Stimulated activated CD8-positive, alpha-beta memory T cell treated with anti-CD3 and anti-CD28 coated beads, Interleukin-4, amount 100 ng/mL, for 24 hours (primary cell): ENCODE data around the gene MED22.
"Not testable (repeated sequence)": the region's sequence is repeated elsewhere in the genome, so short reads cannot be mapped to it uniquely, and the experiment has no call there.

Experiments used
- DNase-seq: peaks from one replicate; pipeline ENCODE4 v3.0.0-alpha.2; 2020; ENCODE audit warnings: low read depth

The MED22 gene

DNA sequence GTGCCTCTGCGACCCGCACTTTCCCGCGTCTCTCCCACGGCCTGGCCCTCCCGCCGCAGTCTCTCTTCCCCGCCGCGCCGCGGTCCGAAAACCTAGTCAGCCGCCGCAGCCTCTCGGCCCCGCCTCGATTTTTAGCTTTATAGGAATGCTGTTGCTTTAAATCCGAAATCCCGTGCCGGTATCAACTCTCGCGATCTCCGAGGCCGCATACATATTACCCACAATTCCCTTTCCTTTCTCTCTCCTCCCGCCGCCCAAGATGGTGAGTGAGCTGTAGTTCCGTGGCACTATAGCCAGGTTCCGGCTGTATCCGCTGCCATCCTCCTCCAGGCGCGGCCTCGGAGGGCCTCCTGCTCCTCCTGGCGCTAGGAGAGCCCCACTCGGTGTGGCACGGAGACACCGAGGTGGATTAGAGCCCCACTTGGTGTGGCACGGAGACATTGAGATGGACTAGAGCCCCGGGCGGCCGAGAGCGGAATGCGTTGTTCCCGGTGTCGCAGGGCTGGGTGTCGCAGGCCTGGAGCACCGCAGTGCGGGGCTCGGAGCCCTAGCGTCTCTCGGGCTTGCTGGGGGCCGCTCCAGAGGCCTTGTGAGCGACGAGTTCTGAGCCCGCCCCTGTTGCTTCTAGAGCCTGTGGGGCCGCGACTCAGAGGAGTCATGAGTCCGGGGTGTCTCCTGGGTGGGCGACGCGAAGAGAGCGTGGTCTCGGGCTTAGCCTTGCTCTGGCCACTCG is at the start of gene MED22, which contains the start of gene RPL7A:
Gene MED22, minus strand, starts transcription at position 147 of the 733 bp plus-strand sequence. CDS start 1,469 bp downstream, outside the sequence.
Gene RPL7A, plus strand, starts transcription at position 234 of the 733 bp plus-strand sequence. Its CDS starts 26 bp downstream, at position 260.
- peak; percentile 84 for DNase-seq

GRCh38 chr9:133397370-133397769 is 49.4 kb upstream of the MED22 start:
- no peak for DNase-seq

- DNase-seq: no peak
These were observed 49.0 kb upstream of the MED22 start for GRCh38 chr9:133396952-133397351.

GRCh38 chr9:133394687-133395271 is 46.8 kb upstream of the MED22 start:
- DNase-seq: no peak

GRCh38 chr9:133393399-133393798 is 45.5 kb upstream of the MED22 start:
- no peak for DNase-seq

GRCh38 chr9:133392308-133392707 is 44.4 kb upstream of the MED22 start:
- not testable (repeated sequence) for DNase-seq

DNA sequence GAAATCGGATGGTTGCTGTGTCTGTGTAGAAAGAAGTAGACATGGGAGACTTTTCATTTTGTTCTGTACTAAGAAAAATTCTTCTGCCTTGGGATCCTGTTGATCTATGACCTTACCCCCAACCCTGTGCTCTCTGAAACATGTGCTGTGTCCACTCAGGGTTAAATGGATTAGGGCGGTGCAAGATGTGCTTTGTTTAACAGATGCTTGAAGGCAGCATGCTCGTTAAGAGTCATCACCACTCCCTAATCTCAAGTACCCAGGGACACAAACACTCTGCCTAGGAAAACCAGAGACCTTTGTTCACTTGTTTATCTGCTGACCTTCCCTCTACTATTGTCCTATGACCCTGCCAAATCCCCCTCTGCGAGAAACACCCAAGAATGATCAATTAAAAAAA is 43.5 kb upstream of the MED22 start:
- not testable (repeated sequence) for DNase-seq

DNA sequence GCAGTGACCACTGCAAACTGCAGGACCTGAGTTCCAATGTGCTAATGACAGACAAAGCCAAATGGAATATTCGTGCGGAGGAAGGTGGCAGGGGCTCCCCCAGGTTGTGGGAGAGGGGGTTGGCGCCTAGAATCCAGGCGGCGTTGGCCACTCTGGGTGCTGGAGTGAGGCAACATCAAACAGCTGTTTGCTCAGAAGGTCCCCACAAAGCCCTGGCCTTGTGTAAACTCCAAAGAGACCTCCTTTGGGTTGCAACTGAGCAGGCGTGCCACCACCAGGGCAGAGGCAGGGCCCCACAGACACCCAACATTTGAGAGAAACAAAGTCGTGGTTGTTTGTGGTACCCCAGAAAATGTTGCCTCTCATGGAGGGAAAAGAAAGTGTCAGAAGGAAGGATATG is 42.8 kb upstream of the MED22 start:
- DNase-seq: no peak

DNA sequence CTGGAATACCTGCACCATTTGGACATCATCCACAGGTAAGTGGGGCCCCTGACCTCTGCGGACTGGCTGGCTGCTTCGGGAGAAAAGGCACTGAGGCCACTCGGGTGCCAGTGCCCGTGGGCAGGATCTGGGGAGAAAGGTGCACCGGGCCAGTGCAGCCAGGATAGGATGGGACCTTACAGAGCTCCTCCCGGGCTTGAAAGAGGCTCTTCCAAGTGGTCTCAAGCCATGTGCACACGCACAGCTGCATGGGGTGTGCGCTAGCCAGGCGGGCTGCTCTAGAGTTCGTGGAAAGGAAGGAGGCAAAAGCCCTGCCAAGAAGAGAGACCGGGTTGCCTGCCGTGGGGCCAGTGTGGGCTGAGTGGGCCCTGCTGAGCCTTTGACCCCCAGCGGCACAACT is 41.6 kb upstream of the MED22 start:
- DNase-seq: no peak

DNA sequence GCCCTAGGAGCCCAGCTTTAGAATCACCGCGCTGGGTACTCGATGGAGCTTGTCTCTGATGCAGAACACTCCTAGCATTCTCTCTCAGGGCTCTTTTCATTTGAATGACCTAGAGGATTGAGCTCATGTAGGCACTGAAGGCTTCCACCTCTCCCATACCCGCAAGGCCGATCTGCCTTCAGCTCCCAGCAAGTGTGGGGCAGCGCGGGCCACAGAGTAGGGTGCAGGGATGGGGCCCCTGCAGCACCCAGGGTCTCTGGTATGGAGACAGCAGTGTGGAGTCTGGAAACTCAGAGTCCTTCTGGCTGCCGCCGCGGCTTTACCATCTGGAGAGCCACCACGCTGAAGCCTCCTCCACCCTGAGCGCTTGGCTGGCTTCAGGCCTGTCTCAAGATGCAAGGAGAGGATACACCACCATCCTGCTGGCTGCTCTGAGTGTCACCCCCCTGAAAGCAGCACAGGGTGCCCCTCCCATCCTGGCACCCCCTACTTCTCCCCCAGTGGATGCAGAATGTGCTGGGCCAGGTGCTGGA is 41.2 kb upstream of the MED22 start:
- DNase-seq: no peak

DNA sequence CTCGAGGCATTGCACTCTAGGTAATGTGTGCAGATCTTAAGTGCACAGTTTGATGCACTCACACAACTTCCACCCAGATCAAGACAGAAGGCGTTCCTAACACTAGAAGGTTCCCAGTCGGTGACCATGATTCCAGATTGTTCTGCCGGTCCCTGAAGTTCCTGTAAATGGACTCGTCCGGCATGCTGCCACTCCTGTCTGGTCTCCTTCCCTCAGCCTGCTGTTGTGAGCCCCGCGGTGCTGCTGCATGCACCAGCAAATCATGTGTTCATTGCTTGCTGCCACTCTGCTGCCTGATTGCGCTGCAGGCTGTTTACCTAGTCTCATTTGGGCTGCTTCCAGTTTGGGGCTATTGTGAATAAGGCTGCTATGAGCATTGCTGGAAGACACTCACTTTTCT is 39.7 kb upstream of the MED22 start:
- DNase-seq: no peak

- DNase-seq: no peak
These were observed 38.4 kb upstream of the MED22 start for GRCh38 chr9:133386338-133386737.

GRCh38 chr9:133385452-133385851 is 37.5 kb upstream of the MED22 start:
- no peak for DNase-seq

GRCh38 chr9:133384736-133385321 is 36.9 kb upstream of the MED22 start:
- DNase-seq: no peak

DNA sequence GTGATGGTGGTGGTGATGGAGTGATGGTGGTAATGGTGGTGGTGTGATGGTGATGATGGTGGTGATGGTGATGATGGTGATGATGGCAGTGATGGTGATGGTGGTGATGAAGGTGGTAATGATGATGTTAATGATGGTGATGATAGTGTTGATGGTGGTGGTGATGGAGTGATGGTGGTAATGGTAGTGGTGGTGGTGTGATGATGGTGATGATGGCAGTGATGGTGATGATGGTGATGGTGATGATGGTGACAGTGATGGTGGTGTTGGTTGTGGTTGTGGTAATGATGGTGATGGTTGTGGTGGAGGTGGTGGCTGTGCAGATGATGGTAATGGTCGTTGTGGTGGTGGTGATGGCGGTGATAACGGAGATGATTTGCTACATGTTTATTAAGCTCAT is 35.5 kb upstream of the MED22 start:
- DNase-seq: no peak

DNA sequence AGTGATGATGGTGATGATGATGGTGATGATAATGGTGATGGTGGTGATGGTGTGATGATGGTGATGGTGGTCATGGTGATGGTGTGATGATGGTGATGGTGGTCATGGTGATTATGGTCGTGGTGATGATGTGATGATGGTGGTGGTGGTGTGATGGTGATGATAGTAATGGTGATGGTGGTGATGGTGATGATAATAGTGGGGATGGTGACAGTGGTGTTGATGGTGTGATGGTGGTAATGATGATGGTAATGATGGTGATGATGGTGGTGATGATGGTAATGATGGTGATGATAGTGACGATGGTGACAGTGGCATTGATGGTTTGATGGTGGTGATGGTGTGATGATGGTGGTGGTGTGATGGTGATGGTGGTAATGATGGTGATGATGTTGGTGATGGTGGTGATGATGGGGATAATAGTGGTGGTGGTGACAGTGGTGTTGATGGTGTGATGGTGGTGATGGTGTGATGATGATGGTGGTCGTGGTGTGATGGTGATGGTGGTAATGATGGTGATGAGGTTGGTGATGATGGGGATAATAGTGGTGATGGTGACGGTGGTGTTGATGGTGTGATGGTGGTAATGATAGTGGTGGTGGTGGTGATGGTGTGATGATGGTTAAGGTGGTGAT is 34.7 kb upstream of the MED22 start:
- DNase-seq: no peak

DNA sequence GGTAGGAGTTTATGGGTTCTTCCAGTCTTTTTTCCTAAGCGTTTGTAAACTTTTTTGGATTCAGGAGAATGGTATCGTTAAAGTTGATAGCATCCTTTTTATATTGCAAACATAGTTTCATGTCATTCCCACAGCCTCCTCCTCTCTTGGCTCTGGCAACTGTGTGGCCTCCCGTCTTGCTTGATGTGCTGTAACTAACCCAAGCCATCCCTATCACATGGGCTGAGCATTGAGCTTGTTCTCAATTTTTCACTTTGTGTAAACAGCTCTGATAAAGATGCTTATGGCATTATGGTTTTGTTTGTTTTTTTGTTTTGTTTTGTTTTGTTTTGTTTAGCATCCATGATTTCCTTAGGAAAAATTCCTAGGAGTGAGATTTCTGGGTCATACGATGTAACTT is 32.8 kb upstream of the MED22 start:
- DNase-seq: no peak

DNA sequence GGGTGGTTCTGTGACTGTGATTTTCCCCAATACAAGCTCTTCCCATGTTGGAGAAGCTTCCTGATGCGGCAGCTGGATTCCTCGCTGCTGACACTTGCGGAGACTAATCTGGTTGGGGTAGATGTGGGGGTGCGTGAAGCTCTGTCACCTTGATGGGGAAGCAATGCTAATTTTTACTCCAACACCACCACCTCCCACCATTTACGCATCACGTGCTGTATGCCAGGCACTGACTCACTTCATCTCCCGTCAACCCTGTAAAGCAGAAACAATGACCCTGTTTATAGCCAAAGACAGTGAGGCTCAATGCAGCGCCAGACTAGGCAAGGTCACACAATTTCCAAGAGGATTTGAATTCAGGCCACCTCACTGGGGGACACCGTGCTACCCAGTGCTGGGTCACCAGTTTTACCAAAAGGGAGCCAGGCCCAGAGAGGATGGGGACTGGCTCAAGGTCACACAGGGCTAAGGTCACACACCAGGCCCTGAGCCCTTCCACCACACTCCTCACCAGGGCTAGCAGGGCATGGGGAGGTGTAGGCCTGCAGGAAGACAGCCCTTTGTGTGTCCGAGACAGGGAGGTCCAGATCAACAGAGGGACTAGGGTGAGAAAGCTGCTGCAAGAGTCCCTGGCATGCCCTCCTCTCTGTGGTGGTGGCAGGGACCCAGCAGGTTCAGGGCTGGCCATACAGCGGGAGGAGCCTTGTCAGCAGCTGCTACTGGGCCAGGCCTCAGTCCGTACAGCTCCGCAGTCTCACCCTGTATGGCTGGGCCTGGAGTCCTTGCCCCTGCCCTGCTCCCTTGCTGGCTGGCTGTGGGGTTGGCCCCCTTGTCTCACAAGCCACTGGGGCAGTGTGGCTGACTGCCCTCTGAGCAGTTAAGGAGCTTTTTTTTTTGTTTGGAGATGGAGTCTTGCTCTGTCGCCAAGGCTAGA is 31.5 kb upstream of the MED22 start:
- DNase-seq: no peak

DNA sequence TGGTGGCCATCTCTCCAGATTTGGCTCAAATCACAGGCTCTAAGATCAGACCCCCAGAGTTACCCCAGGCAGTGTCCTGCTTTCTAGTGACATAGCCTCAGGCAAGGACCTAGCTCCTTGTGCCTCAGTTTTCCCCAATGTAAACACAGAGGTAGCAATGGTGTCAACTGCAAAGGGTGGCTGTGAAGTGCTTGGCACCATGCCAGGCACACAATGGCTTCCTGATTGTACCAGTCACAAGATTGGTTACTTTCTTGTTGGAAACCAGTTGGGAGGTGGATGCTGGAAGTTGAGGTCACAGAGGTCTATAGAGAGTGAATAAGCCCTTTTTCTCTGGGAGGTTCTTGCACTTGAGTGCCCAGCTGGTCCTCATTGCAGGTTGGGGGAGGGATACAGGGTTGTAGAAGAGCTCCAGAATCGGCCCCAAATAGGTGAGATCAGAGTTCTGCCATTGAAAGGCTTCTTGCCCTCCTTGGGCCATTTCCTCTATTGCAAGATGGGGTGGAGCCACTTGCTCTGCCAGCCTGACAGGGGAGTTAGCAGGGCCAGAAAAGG is 30.6 kb upstream of the MED22 start:
- DNase-seq: no peak

GRCh38 chr9:133377721-133378216 is 29.8 kb upstream of the MED22 start:
- no peak for DNase-seq

DNA sequence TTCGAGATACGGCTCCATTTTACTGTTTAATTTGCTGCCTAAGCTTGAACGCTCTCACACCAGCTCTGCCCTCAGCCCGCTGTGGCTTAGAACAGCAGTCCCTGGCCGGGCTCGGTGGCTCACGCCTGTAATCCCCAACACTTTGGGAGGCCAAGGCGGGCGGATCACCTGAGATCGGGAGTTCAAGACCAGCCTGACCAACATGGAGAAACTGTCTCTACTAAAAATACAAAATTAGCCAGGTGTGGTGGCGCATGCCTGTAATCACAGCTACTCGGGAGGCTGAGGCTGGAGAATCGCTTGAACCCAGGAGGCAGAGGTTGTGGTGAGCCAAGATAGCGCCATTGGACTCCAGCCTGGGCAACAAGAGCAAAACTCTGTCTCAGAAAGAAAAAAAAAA is 29.3 kb upstream of the MED22 start:
- not testable (repeated sequence) for DNase-seq
